MCF 10A (cell line): ENCODE data around the gene ABL2. TPM values are rescaled to one million over a fixed set of nuclear protein-coding genes. Genes with fewer than 3 reads are reported as not detected.
A peak's percentile ranks its signal among the peaks of the same experiment; 100 is the strongest.

Experiments used
- BruUV-seq: library from RNA; stranded (reverse); fragments of 400-500 nt; replicated peaks from 2 replicates; lab custom pipeline; 2021; lab: Mats Ljungman, UMichigan
- CTCF ChIA-PET: fragments of 300-600 bp; sonication (Branson Sonifier 250); formaldehyde crosslinking; extraction: SDS; loops from one replicate; lab custom pipeline; 2021; ENCODE audit warnings: antibody characterized with exemption, inconsistent platforms; lab: Yijun Ruan, JAX
- POLR2A ChIA-PET: fragments of 300-600, 350-650 bp; sonication (Branson Sonifier 250); formaldehyde crosslinking; extraction: SDS; loops from one replicate; lab custom pipeline; 2020; ENCODE audit warnings: antibody characterized with exemption, inconsistent platforms; lab: Yijun Ruan, JAX
- DNase-seq: peaks from one replicate; pipeline ENCODE4 v3.0.0-alpha.2; 2018; ENCODE audit not compliant: unreplicated experiment
- H3K27ac Mint-ChIP-seq: one replicate; pipeline ENCODE4 v1.8.0; 2022; ENCODE audit warnings: mild to moderate bottlenecking, low read depth, mixed read lengths; ENCODE audit not compliant: unreplicated experiment
- H3K27me3 Mint-ChIP-seq: one replicate; pipeline ENCODE4 v1.8.0; 2022; ENCODE audit warnings: mixed read lengths; ENCODE audit not compliant: insufficient read depth, unreplicated experiment
- H3K36me3 Mint-ChIP-seq: one replicate; pipeline ENCODE4 v1.8.0; 2022; ENCODE audit warnings: mild to moderate bottlenecking, moderate library complexity, mixed read lengths; ENCODE audit not compliant: insufficient read depth, unreplicated experiment
- H3K4me1 Mint-ChIP-seq: one replicate; pipeline ENCODE4 v1.8.0; 2022; ENCODE audit warnings: mixed read lengths; ENCODE audit not compliant: insufficient read depth, unreplicated experiment
- H3K4me3 Mint-ChIP-seq: one replicate; pipeline ENCODE4 v1.8.0; 2022; ENCODE audit warnings: mild to moderate bottlenecking, moderate library complexity, mixed read lengths; ENCODE audit not compliant: unreplicated experiment
- H3K9me3 Mint-ChIP-seq: one replicate; pipeline ENCODE4 v1.8.0; 2022; ENCODE audit warnings: mixed read lengths; ENCODE audit not compliant: unreplicated experiment
- intact Hi-C: fragments of 100-400 bp; cut with micrococcal nuclease; formaldehyde crosslinking; loops from 2 replicates; pipeline ENCODE4 v1.14.1; 2022
- total RNA-seq: library from RNA; stranded (reverse); gene quantifications from 2 replicates; pipeline ENCODE4 v1.2.3, GENCODE V29; 2022
- TF ChIP-seq, protein P1 (sequence below): fragments of 200-600 bp; IDR thresholded peaks from one replicate; pipeline ENCODE4 v1.8.0; 2022; ENCODE audit warnings: antibody characterized with exemption, mild to moderate bottlenecking; ENCODE audit not compliant: unreplicated experiment

Gene ABL2
- total RNA-seq, 1 experiment from 2014 or later = 109 TPM

DNA sequence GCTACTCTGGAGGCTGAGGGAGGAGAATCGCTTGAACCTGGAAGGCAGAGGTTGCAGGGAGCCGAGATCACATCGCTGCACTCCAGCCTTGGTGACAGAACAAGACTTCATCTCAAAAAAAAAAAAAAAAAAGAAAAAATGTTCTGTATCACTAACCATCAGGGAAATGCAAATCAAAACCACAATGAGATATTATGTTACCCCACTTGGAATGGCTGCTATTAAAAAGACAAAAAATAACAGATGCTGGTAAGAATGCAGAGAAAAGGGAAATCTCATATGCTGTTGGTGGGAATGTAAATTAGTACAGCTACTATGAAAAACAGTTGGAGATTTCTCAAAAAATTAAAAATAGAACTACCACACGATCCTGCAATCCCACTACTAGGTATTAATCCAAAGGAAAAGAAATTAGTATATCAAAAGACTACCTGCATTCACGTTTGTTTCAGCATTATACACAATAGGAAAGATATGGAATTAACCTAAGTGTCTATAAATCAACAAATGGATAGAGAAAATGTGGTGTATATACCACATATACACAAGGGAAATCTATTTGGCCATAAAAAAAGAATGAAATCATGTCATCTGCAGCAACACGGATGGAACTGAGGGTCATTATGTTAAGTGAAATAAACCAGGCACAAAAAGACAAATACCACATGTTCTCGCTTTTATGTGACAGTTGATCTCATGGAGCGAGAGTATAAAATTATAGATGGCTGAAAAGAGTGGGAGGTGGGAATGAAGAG is 62.6 kb downstream of the ABL2 start:
- no peak for DNase-seq
- no peaks in the 10 kb centered on the region for H3K9me3 Mint-ChIP-seq
- H3K27me3 Mint-ChIP-seq = no peaks in the 10 kb centered on the region
- no peaks in the 10 kb centered on the region for H3K36me3 Mint-ChIP-seq
- ChIA-PET POLR2A (interaction anchor here (0.8 to 2.3 kb wide), 3 partner anchors 8 to 23 kb away, joined by 3 to 12 read pairs (median 4); no protein-coding TSS in a partner anchor), CTCF (interaction anchor here (0.7 to 0.9 kb wide), 5 partner anchors 9 to 1826 kb away, joined by 3 to 5 read pairs (median 3); no protein-coding TSS in a partner anchor)
- intact Hi-C loops = no loop called here
- H3K4me3 Mint-ChIP-seq = no peak overlapping the region
- BruUV-seq = no TSS peak
- H3K27ac Mint-ChIP-seq = peak overlapping the region; percentile 12
- peaks cover 20% of the 10 kb centered on the region for H3K4me1 Mint-ChIP-seq
- TF ChIP-seq, protein P1, sequence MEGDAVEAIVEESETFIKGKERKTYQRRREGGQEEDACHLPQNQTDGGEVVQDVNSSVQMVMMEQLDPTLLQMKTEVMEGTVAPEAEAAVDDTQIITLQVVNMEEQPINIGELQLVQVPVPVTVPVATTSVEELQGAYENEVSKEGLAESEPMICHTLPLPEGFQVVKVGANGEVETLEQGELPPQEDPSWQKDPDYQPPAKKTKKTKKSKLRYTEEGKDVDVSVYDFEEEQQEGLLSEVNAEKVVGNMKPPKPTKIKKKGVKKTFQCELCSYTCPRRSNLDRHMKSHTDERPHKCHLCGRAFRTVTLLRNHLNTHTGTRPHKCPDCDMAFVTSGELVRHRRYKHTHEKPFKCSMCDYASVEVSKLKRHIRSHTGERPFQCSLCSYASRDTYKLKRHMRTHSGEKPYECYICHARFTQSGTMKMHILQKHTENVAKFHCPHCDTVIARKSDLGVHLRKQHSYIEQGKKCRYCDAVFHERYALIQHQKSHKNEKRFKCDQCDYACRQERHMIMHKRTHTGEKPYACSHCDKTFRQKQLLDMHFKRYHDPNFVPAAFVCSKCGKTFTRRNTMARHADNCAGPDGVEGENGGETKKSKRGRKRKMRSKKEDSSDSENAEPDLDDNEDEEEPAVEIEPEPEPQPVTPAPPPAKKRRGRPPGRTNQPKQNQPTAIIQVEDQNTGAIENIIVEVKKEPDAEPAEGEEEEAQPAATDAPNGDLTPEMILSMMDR = no peak

DNA sequence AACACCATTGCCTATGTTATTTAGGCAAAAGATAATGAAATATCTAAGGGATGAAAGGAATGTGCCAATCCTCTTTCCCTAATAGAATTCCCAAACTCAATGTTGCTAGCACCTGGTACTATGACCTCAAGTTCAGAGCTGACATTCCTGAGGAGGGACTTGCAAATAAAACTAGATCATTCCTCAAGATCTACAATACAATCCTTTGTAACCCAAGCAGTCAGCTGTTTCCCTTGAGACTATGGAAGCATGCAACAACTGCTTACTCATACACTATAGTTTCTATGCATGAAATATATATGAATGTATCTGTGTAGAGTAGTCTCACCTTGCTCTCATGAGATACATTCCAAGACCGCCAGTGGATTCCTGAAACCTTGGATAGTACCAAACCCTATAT is 65.0 kb downstream of the ABL2 start:
- POLR2A ChIA-PET = interaction anchor here (1.3 to 2.3 kb wide), 6 partner anchors 9 to 22 kb away, joined by 5 to 12 read pairs (median 6); no protein-coding TSS in a partner anchor
- no peaks in the 10 kb centered on the region for H3K9me3 Mint-ChIP-seq
- intact Hi-C loops = no loop called here

DNA sequence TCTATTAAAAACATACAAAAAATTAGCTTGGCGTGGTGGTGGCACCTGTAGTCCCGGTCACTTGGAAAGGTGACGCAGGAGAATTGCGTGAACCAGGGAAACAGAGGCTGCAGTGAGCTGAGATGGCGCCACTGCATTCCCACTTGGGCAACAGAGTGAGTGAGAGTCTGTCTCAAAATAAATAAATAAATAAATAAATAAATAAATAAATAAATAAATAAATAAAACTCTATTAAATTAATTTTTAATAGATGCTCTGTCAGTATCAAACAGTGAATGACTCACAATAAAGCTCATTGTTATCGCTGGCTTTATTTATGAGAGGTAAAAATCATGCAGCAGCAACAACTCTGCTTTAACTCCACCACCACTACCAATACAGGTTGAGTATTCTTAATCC is 72.8 kb downstream of the ABL2 start:
- no peak for DNase-seq
- CTCF ChIA-PET = interaction anchor here (1.0 to 1.2 kb wide), 4 partner anchors 10 to 37 kb away, joined by 3 to 11 read pairs (median 3); no protein-coding TSS in a partner anchor
- TF ChIP-seq, protein P1 = no peak
- Mint-ChIP-seq H3K4me1 (peaks cover 13% of the 10 kb centered on the region), H3K9me3 (no peaks in the 10 kb centered on the region), H3K4me3 (no peak overlapping the region), H3K36me3 (no peaks in the 10 kb centered on the region), H3K27me3 (no peaks in the 10 kb centered on the region), H3K27ac (no peak overlapping the region)
- BruUV-seq = no TSS peak
- POLR2A ChIA-PET = interaction anchor here (0.7 to 1.9 kb wide), 5 partner anchors 7 to 25 kb away, joined by 3 to 5 read pairs (median 4); no protein-coding TSS in a partner anchor
- intact Hi-C loops = no loop called here

More for the DNA sequence above, 65.0 kb downstream of the ABL2 start:
- Mint-ChIP-seq H3K36me3 (no peaks in the 10 kb centered on the region), H3K27me3 (no peaks in the 10 kb centered on the region), H3K4me3 (no peak overlapping the region), H3K27ac (no peak overlapping the region), H3K4me1 (peaks cover 12% of the 10 kb centered on the region)
- CTCF ChIA-PET = interaction anchor here (0.9 kb wide), 1 partner anchor 44 kb away, joined by 6 read pairs; no protein-coding TSS in a partner anchor
- no TSS peak for BruUV-seq
- peak; percentile 47 for DNase-seq
- TF ChIP-seq, protein P1 = no peak

DNA sequence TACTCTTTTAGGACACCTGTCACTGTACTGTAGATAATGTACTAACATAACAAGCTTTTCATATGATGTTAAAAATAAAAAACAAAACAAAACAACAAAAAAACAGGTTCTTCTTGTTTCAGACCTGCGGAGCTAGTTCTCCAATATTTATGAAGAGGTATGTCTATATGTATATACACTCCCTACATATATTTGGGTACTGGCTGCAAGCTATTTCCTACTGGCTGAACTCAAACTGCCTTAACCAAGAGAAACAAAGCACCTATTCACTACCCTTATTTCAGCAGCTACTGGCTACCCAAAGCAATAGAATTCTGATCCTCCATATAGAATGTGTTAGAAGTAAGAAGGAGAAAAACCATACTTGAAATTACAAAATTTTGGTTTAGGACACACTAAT is 73.5 kb downstream of the ABL2 start:
- no peak for DNase-seq
- BruUV-seq = no TSS peak
- intact Hi-C loops = no loop called here
- no peaks in the 10 kb centered on the region for H3K27me3 Mint-ChIP-seq
- no peaks in the 10 kb centered on the region for H3K36me3 Mint-ChIP-seq
- ChIA-PET CTCF (interaction anchor here (0.6 to 1.2 kb wide), 9 partner anchors 10 to 1104 kb away, joined by 3 to 11 read pairs (median 3); no protein-coding TSS in a partner anchor), POLR2A (interaction anchor here (0.6 to 1.7 kb wide), 6 partner anchors 8 to 831 kb away, joined by 3 to 5 read pairs (median 4); no protein-coding TSS in a partner anchor)
- H3K27ac Mint-ChIP-seq = no peak overlapping the region
- peaks cover 13% of the 10 kb centered on the region for H3K4me1 Mint-ChIP-seq
- no peaks in the 10 kb centered on the region for H3K9me3 Mint-ChIP-seq
- no peak overlapping the region for H3K4me3 Mint-ChIP-seq
- TF ChIP-seq, protein P1 = no peak
